HL-60 (cell line): ENCODE measurements around the gene PLCD1.

ENCODE experiments used
- DNase-seq, 2 experiments: peaks; one replicate each; pipeline ENCODE4 v3.0.0-alpha.2; 2010 to 2020; ENCODE audit warnings: low read depth in 1 of 2, low spot score in 1 of 2
- H3K27ac ChIP-seq: fragments of 250-450 bp; sonication (Bioruptor Pico); replicated peaks from 2 replicates; pipeline ENCODE4 v1.5.1; 2020; ENCODE audit warnings: mild to moderate bottlenecking, moderate library complexity
- H3K27me3 ChIP-seq: fragments of 250-450 bp; sonication (Bioruptor Pico); 2 replicates; pipeline ENCODE4 v1.5.1; 2021; ENCODE audit warnings: mild to moderate bottlenecking, moderate library complexity; ENCODE audit not compliant: insufficient read depth, poor library complexity, severe bottlenecking
- H3K4me3 ChIP-seq: replicated peaks from 2 replicates; pipeline ENCODE4 v1.5.1; 2011; ENCODE audit warnings: mild to moderate bottlenecking, control low read depth, low read length; ENCODE audit not compliant: insufficient read depth
- GABPA ChIP-seq: IDR thresholded peaks from 2 replicates; pipeline ENCODE4 v1.6.1; 2012; ENCODE audit warnings: low read depth
- POLR2AphosphoS5 ChIP-seq: IDR thresholded peaks from 2 replicates; pipeline ENCODE4 v1.6.1; 2012; ENCODE audit warnings: low read depth
- SPI1 ChIP-seq: IDR thresholded peaks from 2 replicates; pipeline ENCODE4 v1.6.1; 2012; ENCODE audit warnings: low read depth, mild to moderate bottlenecking, borderline replicate concordance
- TF ChIP-seq, protein P1 (sequence below): IDR thresholded peaks from 2 replicates; pipeline ENCODE4 v1.6.1; 2012; ENCODE audit warnings: low read depth; ENCODE audit not compliant: insufficient replicate concordance
- TF ChIP-seq, protein P2 (sequence below): IDR thresholded peaks from one replicate; pipeline ENCODE4 v1.5.1; 2011; ENCODE audit warnings: low read length, control low read depth, inconsistent platforms; ENCODE audit not compliant: insufficient read depth

Gene PLCD1

DNA sequence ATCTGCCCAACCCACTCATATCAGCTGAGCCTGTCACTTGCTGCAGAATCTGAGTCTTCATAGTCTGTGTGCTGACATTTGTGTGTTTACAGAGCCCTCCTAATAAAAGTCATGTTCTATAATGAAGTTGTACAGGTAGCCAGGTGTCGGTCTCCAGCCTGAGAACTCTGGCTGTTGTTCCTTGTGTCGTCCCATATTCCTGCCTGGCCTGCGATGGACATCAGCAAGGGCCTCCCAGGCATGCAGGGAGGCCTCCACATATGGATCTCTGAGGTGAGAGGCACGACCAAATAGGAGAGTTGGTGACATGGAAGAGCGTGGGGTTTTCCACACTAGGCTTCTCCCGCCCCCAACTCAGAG lies 36.0 kb downstream of the PLCD1 start:
- no peak for TF ChIP-seq POLR2AphosphoS5
- TF ChIP-seq, protein P1, sequence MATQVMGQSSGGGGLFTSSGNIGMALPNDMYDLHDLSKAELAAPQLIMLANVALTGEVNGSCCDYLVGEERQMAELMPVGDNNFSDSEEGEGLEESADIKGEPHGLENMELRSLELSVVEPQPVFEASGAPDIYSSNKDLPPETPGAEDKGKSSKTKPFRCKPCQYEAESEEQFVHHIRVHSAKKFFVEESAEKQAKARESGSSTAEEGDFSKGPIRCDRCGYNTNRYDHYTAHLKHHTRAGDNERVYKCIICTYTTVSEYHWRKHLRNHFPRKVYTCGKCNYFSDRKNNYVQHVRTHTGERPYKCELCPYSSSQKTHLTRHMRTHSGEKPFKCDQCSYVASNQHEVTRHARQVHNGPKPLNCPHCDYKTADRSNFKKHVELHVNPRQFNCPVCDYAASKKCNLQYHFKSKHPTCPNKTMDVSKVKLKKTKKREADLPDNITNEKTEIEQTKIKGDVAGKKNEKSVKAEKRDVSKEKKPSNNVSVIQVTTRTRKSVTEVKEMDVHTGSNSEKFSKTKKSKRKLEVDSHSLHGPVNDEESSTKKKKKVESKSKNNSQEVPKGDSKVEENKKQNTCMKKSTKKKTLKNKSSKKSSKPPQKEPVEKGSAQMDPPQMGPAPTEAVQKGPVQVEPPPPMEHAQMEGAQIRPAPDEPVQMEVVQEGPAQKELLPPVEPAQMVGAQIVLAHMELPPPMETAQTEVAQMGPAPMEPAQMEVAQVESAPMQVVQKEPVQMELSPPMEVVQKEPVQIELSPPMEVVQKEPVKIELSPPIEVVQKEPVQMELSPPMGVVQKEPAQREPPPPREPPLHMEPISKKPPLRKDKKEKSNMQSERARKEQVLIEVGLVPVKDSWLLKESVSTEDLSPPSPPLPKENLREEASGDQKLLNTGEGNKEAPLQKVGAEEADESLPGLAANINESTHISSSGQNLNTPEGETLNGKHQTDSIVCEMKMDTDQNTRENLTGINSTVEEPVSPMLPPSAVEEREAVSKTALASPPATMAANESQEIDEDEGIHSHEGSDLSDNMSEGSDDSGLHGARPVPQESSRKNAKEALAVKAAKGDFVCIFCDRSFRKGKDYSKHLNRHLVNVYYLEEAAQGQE: no peak
- TF ChIP-seq GABPA: no peak
- no peak for TF ChIP-seq SPI1
- TF ChIP-seq, protein P2, sequence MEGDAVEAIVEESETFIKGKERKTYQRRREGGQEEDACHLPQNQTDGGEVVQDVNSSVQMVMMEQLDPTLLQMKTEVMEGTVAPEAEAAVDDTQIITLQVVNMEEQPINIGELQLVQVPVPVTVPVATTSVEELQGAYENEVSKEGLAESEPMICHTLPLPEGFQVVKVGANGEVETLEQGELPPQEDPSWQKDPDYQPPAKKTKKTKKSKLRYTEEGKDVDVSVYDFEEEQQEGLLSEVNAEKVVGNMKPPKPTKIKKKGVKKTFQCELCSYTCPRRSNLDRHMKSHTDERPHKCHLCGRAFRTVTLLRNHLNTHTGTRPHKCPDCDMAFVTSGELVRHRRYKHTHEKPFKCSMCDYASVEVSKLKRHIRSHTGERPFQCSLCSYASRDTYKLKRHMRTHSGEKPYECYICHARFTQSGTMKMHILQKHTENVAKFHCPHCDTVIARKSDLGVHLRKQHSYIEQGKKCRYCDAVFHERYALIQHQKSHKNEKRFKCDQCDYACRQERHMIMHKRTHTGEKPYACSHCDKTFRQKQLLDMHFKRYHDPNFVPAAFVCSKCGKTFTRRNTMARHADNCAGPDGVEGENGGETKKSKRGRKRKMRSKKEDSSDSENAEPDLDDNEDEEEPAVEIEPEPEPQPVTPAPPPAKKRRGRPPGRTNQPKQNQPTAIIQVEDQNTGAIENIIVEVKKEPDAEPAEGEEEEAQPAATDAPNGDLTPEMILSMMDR: no peak
- DNase-seq: no peak
- Histone ChIP-seq H3K27ac (peak overlapping the region; percentile 84), H3K4me3 (peak overlapping the region; percentile 49; the same call in 1 of the 2 replicates), H3K27me3 (no peaks in the 10 kb centered on the region)

DNA sequence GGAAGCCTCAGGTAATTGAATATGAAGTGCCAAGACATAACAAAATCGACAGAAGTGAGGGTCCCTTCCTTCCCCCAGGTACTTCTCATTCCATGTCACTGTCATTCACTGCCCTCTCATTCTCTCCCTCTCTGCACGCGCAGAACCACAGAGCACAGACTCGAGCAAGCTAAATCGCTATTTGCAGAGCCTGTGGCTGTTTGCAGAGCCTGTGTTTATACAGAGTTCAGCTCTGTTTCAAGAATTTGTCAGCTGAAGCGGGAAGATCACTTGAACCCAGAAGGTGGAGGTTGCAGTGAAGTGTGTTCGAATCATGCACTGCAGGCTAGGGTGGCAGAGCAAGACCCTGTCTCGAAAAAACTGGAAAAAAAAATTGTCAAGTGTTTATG lies 36.4 kb downstream of the PLCD1 start:
- Histone ChIP-seq H3K27ac (no peak overlapping the region; the same call in 1 of the 2 replicates), H3K27me3 (no peaks in the 10 kb centered on the region), H3K4me3 (no peak overlapping the region)
- DNase-seq: no peak
- TF ChIP-seq, protein P1: no peak
- TF ChIP-seq, protein P2: no peak
- TF ChIP-seq POLR2AphosphoS5: no peak
- TF ChIP-seq SPI1: no peak
- no peak for TF ChIP-seq GABPA

DNA sequence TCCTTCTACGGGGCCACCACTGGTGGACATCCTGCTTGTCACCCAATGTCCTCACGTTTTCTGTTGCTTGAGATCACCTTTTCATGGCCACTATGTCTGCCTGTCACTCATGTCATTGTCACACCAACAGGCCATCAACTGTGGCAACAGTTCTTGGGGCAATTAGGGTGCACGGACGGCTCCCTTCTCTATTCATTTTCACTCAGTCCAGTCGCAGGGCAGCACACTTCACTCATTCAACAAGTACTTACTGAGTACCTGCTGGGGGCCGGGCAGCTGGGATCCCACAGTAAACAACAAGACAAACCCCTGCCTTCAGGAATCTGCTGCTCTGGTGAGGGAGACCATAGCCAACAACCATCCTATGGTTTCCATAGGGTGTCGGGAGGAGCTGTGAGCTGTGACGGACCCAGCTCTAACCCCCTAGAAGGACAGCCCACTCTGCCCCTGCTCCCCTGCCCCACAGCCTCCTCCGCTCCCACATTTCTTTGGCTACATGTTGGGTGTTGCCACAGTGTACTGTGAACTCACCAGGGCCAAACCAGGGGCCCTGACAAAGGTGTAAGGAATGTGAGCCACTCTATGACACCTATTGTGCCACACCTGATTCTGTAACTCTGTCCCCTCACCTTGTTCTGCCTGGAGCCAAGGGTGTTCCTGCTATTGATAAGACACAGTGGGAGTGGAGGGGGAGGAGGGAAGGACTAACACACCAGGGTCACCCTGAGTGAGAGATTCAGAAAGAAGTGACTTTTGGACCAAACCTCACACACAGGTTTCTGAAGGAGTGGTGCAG lies 37.0 kb downstream of the PLCD1 start:
- TF ChIP-seq GABPA (no peak), POLR2AphosphoS5 (no peak), SPI1 (no peak)
- TF ChIP-seq, protein P2: no peak
- TF ChIP-seq, protein P1: no peak
- no peaks in the 10 kb centered on the region for H3K27me3 ChIP-seq
- no peak overlapping the region for H3K27ac ChIP-seq
- H3K4me3 ChIP-seq: no peak overlapping the region
- no peak for DNase-seq
